ENCODE results near the gene ERBB4.

Gene ERBB4

GRCh38 chr2:211800001-211800400, 738.6 kb downstream of the ERBB4 start:
- DNase-seq (ENCODE audit: low spot score) = no peak
- Mint-ChIP-seq H3K36me3 (ENCODE audit: low read depth) (no peaks in the 10 kb centered on the region), H3K27me3 (ENCODE audit: low read depth) (no peaks in the 10 kb centered on the region), H3K4me3 (no peak overlapping the region), H3K4me1 (ENCODE audit: low read depth) (no peaks in the 10 kb centered on the region), H3K9me3 (no peaks in the 10 kb centered on the region), H3K27ac (no peak overlapping the region)

GRCh38 chr2:211798868-211799267, 739.7 kb downstream of the ERBB4 start:
- no peaks in the 10 kb centered on the region for H3K4me1 Mint-ChIP-seq (ENCODE audit: low read depth)
- no peak overlapping the region for H3K27ac Mint-ChIP-seq
- no peaks in the 10 kb centered on the region for H3K36me3 Mint-ChIP-seq (ENCODE audit: low read depth)

GRCh38 chr2:211793690-211794089, 744.9 kb downstream of the ERBB4 start:
- H3K27ac Mint-ChIP-seq = no peak overlapping the region
- H3K9me3 Mint-ChIP-seq = no peaks in the 10 kb centered on the region
- no peak overlapping the region for H3K4me3 Mint-ChIP-seq
- DNase-seq (ENCODE audit: low spot score) = no peak
- no peaks in the 10 kb centered on the region for H3K36me3 Mint-ChIP-seq (ENCODE audit: low read depth)
- H3K27me3 Mint-ChIP-seq (ENCODE audit: low read depth) = no peaks in the 10 kb centered on the region
- H3K4me1 Mint-ChIP-seq (ENCODE audit: low read depth) = no peaks in the 10 kb centered on the region

More at GRCh38 chr2:211798868-211799267, 739.7 kb downstream of the ERBB4 start:
- no peaks in the 10 kb centered on the region for H3K9me3 Mint-ChIP-seq
- DNase-seq (ENCODE audit: low spot score) = no peak
- no peak overlapping the region for H3K4me3 Mint-ChIP-seq
- H3K27me3 Mint-ChIP-seq (ENCODE audit: low read depth) = no peaks in the 10 kb centered on the region

- no peaks in the 10 kb centered on the region for H3K27me3 Mint-ChIP-seq (ENCODE audit: low read depth)
- H3K36me3 Mint-ChIP-seq (ENCODE audit: low read depth) = no peaks in the 10 kb centered on the region
- no peak overlapping the region for H3K27ac Mint-ChIP-seq
- no peaks in the 10 kb centered on the region for H3K9me3 Mint-ChIP-seq
- no peaks in the 10 kb centered on the region for H3K4me1 Mint-ChIP-seq (ENCODE audit: low read depth)
- DNase-seq (ENCODE audit: low spot score) = no peak
- no peak overlapping the region for H3K4me3 Mint-ChIP-seq
Measured at GRCh38 chr2:211789982-211790381, 748.6 kb downstream of the ERBB4 start.

GRCh38 chr2:211766689-211767088, 771.9 kb downstream of the ERBB4 start:
- no peak overlapping the region for H3K27ac Mint-ChIP-seq
- H3K36me3 Mint-ChIP-seq (ENCODE audit: low read depth) = no peaks in the 10 kb centered on the region
- no peak for DNase-seq (ENCODE audit: low spot score)
- no peaks in the 10 kb centered on the region for H3K9me3 Mint-ChIP-seq
- no peaks in the 10 kb centered on the region for H3K4me1 Mint-ChIP-seq (ENCODE audit: low read depth)
- no peak overlapping the region for H3K4me3 Mint-ChIP-seq
- no peaks in the 10 kb centered on the region for H3K27me3 Mint-ChIP-seq (ENCODE audit: low read depth)

GRCh38 chr2:211762479-211762878, 776.1 kb downstream of the ERBB4 start:
- Mint-ChIP-seq H3K36me3 (ENCODE audit: low read depth) (no peaks in the 10 kb centered on the region), H3K9me3 (no peaks in the 10 kb centered on the region), H3K4me3 (no peak overlapping the region), H3K4me1 (ENCODE audit: low read depth) (no peaks in the 10 kb centered on the region), H3K27me3 (ENCODE audit: low read depth) (no peaks in the 10 kb centered on the region), H3K27ac (no peak overlapping the region)
- DNase-seq (ENCODE audit: low spot score) = no peak

- DNase-seq (ENCODE audit: low spot score) = no peak
- Mint-ChIP-seq H3K4me3 (no peak overlapping the region), H3K27ac (no peak overlapping the region), H3K9me3 (no peaks in the 10 kb centered on the region), H3K36me3 (ENCODE audit: low read depth) (no peaks in the 10 kb centered on the region), H3K27me3 (ENCODE audit: low read depth) (no peaks in the 10 kb centered on the region), H3K4me1 (ENCODE audit: low read depth) (no peaks in the 10 kb centered on the region)
Measured at GRCh38 chr2:211760103-211760502, 778.5 kb downstream of the ERBB4 start.

- no peaks in the 10 kb centered on the region for H3K9me3 Mint-ChIP-seq
- H3K36me3 Mint-ChIP-seq (ENCODE audit: low read depth) = no peaks in the 10 kb centered on the region
- no peak overlapping the region for H3K4me3 Mint-ChIP-seq
- H3K4me1 Mint-ChIP-seq (ENCODE audit: low read depth) = no peaks in the 10 kb centered on the region
- no peak for DNase-seq (ENCODE audit: low spot score)
- no peak overlapping the region for H3K27ac Mint-ChIP-seq
- no peaks in the 10 kb centered on the region for H3K27me3 Mint-ChIP-seq (ENCODE audit: low read depth)
Measured at GRCh38 chr2:211756266-211756665, 782.3 kb downstream of the ERBB4 start.

GRCh38 chr2:211755187-211755586, 783.4 kb downstream of the ERBB4 start:
- no peak for DNase-seq (ENCODE audit: low spot score)
- Mint-ChIP-seq H3K9me3 (no peaks in the 10 kb centered on the region), H3K27ac (no peak overlapping the region), H3K27me3 (ENCODE audit: low read depth) (no peaks in the 10 kb centered on the region), H3K36me3 (ENCODE audit: low read depth) (no peaks in the 10 kb centered on the region), H3K4me3 (no peak overlapping the region), H3K4me1 (ENCODE audit: low read depth) (no peaks in the 10 kb centered on the region)

GRCh38 chr2:211751848-211752247, 786.8 kb downstream of the ERBB4 start:
- Mint-ChIP-seq H3K4me3 (no peak overlapping the region), H3K36me3 (ENCODE audit: low read depth) (no peaks in the 10 kb centered on the region), H3K27me3 (ENCODE audit: low read depth) (no peaks in the 10 kb centered on the region), H3K9me3 (no peaks in the 10 kb centered on the region), H3K4me1 (ENCODE audit: low read depth) (no peaks in the 10 kb centered on the region), H3K27ac (no peak overlapping the region)
- no peak for DNase-seq (ENCODE audit: low spot score)

GRCh38 chr2:211748339-211748738, 790.3 kb downstream of the ERBB4 start:
- Mint-ChIP-seq H3K36me3 (ENCODE audit: low read depth) (no peaks in the 10 kb centered on the region), H3K27me3 (ENCODE audit: low read depth) (no peaks in the 10 kb centered on the region), H3K4me1 (ENCODE audit: low read depth) (no peaks in the 10 kb centered on the region), H3K27ac (no peak overlapping the region), H3K4me3 (no peak overlapping the region), H3K9me3 (no peaks in the 10 kb centered on the region)
- DNase-seq (ENCODE audit: low spot score) = no peak

GRCh38 chr2:211745295-211746097, 793.1 kb downstream of the ERBB4 start:
- H3K27ac Mint-ChIP-seq = no peak overlapping the region
- no peaks in the 10 kb centered on the region for H3K9me3 Mint-ChIP-seq
- no peaks in the 10 kb centered on the region for H3K36me3 Mint-ChIP-seq (ENCODE audit: low read depth)
- H3K4me3 Mint-ChIP-seq = no peak overlapping the region
- no peaks in the 10 kb centered on the region for H3K4me1 Mint-ChIP-seq (ENCODE audit: low read depth)
- no peaks in the 10 kb centered on the region for H3K27me3 Mint-ChIP-seq (ENCODE audit: low read depth)
- DNase-seq (ENCODE audit: low spot score) = peak; percentile 5

GRCh38 chr2:211744379-211744778, 794.2 kb downstream of the ERBB4 start:
- Mint-ChIP-seq H3K27ac (no peak overlapping the region), H3K36me3 (ENCODE audit: low read depth) (no peaks in the 10 kb centered on the region), H3K27me3 (ENCODE audit: low read depth) (no peaks in the 10 kb centered on the region), H3K4me1 (ENCODE audit: low read depth) (no peaks in the 10 kb centered on the region), H3K9me3 (no peaks in the 10 kb centered on the region), H3K4me3 (no peak overlapping the region)
- DNase-seq (ENCODE audit: low spot score) = no peak

- H3K27me3 Mint-ChIP-seq (ENCODE audit: low read depth) = no peaks in the 10 kb centered on the region
- no peaks in the 10 kb centered on the region for H3K4me1 Mint-ChIP-seq (ENCODE audit: low read depth)
- H3K36me3 Mint-ChIP-seq (ENCODE audit: low read depth) = no peaks in the 10 kb centered on the region
- no peaks in the 10 kb centered on the region for H3K9me3 Mint-ChIP-seq
- DNase-seq (ENCODE audit: low spot score) = no peak
- H3K4me3 Mint-ChIP-seq = no peak overlapping the region
- no peak overlapping the region for H3K27ac Mint-ChIP-seq
Measured at GRCh38 chr2:211741966-211742365, 796.6 kb downstream of the ERBB4 start.

- H3K27me3 Mint-ChIP-seq (ENCODE audit: low read depth) = no peaks in the 10 kb centered on the region
- no peak overlapping the region for H3K4me3 Mint-ChIP-seq
- no peak for DNase-seq (ENCODE audit: low spot score)
- H3K36me3 Mint-ChIP-seq (ENCODE audit: low read depth) = no peaks in the 10 kb centered on the region
- H3K9me3 Mint-ChIP-seq = no peaks in the 10 kb centered on the region
- H3K27ac Mint-ChIP-seq = no peak overlapping the region
- no peaks in the 10 kb centered on the region for H3K4me1 Mint-ChIP-seq (ENCODE audit: low read depth)
Measured at GRCh38 chr2:211737282-211737681, 801.3 kb downstream of the ERBB4 start.
